Lower lobe of right lung (tissue), 2 donors: ENCODE data around the gene ANXA10. TPM values are rescaled to one million over a fixed set of nuclear protein-coding genes. Genes with fewer than 3 reads are reported as not detected.

ENCODE experiments used
- ATAC-seq, 2 donors: fragments of 200-7000 bp; cut with Tn5 transposase; one replicate each; pipeline ENCODE4 v1.9.1; 2020 to 2022; ENCODE audit warnings: mild to moderate bottlenecking in 2 of 2, moderate library complexity in 2 of 2
- DNase-seq: peaks from one replicate; pipeline ENCODE4 v3.0.0-alpha.2; 2020
- H3K27ac ChIP-seq: fragments of 200-600 bp; one replicate; pipeline ENCODE4 v1.8.0; 2022
- H3K27me3 ChIP-seq: fragments of 200-600 bp; one replicate; pipeline ENCODE4 v1.8.0; 2022; ENCODE audit warnings: low read depth
- H3K36me3 ChIP-seq: fragments of 200-600 bp; one replicate; pipeline ENCODE4 v1.8.0; 2022; ENCODE audit warnings: mild to moderate bottlenecking
- H3K4me1 ChIP-seq: fragments of 200-600 bp; one replicate; pipeline ENCODE4 v1.8.0; 2022
- H3K4me3 ChIP-seq: fragments of 200-600 bp; one replicate; pipeline ENCODE4 v1.8.0; 2022; ENCODE audit warnings: mild to moderate bottlenecking
- H3K9me3 ChIP-seq: fragments of 200-600 bp; one replicate; pipeline ENCODE4 v1.8.0; 2022
- CTCF ChIP-seq: fragments of 200-600 bp; IDR thresholded peaks from one replicate; pipeline ENCODE4 v1.8.0; 2022; ENCODE audit warnings: antibody characterized with exemption, mild to moderate bottlenecking
- intact Hi-C: fragments of 100-400 bp; cut with DNase I; formaldehyde crosslinking; loops from one replicate; pipeline ENCODE4 v1.11.0; 2022
- total RNA-seq: library from RNA; stranded (reverse); fragmentation: NEBNext Ultra II Directional; extraction: Animal tissue kit (Norgen Biotek cat#: 25700); gene quantifications from one replicate; pipeline ENCODE4 v1.2.1, GENCODE V29; 2021
- donor health status: DM: no; HTN: yes; CAD: no; lungs with severe emphysema.

The ANXA10 gene
- total RNA-seq, 1 donor from 2014 or later = not detected

GRCh38 chr4:168118116-168118655, 25.8 kb downstream of the ANXA10 start:
- Histone ChIP-seq H3K9me3 (no peaks in the 10 kb centered on the region), H3K36me3 (no peaks in the 10 kb centered on the region), H3K27ac (no peak overlapping the region), H3K27me3 (no peaks in the 10 kb centered on the region), H3K4me3 (no peak overlapping the region), H3K4me1 (no peaks in the 10 kb centered on the region)
- intact Hi-C loops = no loop called here
- no peak for DNase-seq
- no peak for ATAC-seq
- TF ChIP-seq CTCF = no peak

GRCh38 chr4:168119100-168119499, 26.8 kb downstream of the ANXA10 start:
- intact Hi-C loops = no loop called here
- no peak for TF ChIP-seq CTCF
- Histone ChIP-seq H3K4me1 (no peaks in the 10 kb centered on the region), H3K36me3 (no peaks in the 10 kb centered on the region), H3K27ac (no peak overlapping the region), H3K27me3 (no peaks in the 10 kb centered on the region), H3K4me3 (no peak overlapping the region), H3K9me3 (no peaks in the 10 kb centered on the region)
- no peak for ATAC-seq
- no peak for DNase-seq

GRCh38 chr4:168119890-168120289, 27.6 kb downstream of the ANXA10 start:
- ATAC-seq (no peak), DNase-seq (no peak)
- no peak overlapping the region for H3K27ac ChIP-seq
- intact Hi-C loops = no loop called here
- H3K36me3 ChIP-seq = no peaks in the 10 kb centered on the region
- H3K9me3 ChIP-seq = no peaks in the 10 kb centered on the region
- no peaks in the 10 kb centered on the region for H3K27me3 ChIP-seq
- H3K4me3 ChIP-seq = no peak overlapping the region
- TF ChIP-seq CTCF = no peak
- no peaks in the 10 kb centered on the region for H3K4me1 ChIP-seq

GRCh38 chr4:168120811-168121210, 28.5 kb downstream of the ANXA10 start:
- no peak for ATAC-seq
- Histone ChIP-seq H3K4me1 (no peaks in the 10 kb centered on the region), H3K9me3 (no peaks in the 10 kb centered on the region), H3K27me3 (no peaks in the 10 kb centered on the region), H3K4me3 (no peak overlapping the region), H3K27ac (no peak overlapping the region), H3K36me3 (no peaks in the 10 kb centered on the region)
- intact Hi-C loops = no loop called here
- no peak for TF ChIP-seq CTCF
- no peak for DNase-seq

- TF ChIP-seq CTCF = no peak
- intact Hi-C loops = no loop called here
- H3K9me3 ChIP-seq = no peaks in the 10 kb centered on the region
- no peak overlapping the region for H3K4me3 ChIP-seq
- ATAC-seq (no peak), DNase-seq (no peak)
- no peaks in the 10 kb centered on the region for H3K4me1 ChIP-seq
- H3K27ac ChIP-seq = no peak overlapping the region
- no peaks in the 10 kb centered on the region for H3K27me3 ChIP-seq
- H3K36me3 ChIP-seq = no peaks in the 10 kb centered on the region
Observed at GRCh38 chr4:168124008-168124641, 31.8 kb downstream of the ANXA10 start.
